ENCODE data around the gene DUSP3.
A peak's percentile ranks its signal among the peaks of the same experiment; 100 is the strongest.

Gene DUSP3

DNA sequence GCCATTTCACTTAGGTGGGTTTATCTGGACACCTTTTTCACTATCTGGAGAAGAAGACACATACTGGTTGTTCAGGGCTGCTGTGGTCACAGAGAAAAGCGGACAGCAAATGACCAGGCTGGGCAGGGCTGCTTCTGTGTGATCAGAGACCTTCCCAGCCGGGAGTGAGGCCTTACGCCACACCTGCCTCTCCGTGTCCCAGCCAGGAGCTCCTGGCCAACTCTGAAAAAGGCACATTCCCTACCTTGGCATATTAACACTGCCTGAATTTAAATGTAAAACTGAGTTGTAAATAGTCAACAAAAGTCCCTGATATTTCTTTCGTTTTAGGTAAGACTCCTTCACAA lies 11.1 kb downstream of the DUSP3 start:
- DNase-seq, result no peak

DNA sequence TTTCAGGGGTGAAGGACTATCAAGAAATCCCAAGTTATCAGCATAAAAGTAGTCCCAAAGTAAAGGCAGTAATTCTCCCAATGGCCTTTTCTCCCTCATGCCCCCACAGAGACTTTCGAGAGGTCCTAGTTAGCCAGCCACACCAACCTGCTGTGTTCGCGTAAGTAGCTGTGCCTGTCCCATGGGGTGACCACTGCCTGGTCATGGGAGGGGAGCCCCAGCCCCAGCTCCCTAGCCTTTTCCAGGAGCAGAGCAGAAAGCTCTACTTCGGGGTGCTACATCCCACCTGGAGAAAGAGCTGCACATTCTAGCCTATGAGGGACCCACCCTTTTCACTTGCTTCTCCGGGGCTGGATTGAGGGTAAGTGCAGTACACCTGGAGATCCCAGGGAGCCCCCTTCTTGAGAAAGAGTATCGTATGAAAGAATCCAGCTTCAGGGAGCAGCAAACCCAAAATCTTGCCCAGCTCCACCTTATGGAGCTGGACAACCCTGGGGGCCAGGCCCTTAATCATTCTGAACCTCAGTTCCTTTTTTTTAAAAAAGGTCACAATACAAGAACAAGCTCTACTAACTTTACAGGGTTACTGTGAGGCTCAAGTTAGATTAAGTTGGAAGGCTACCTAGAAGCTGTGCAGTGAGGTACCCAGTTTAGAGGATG lies 11.6 kb downstream of the DUSP3 start:
- no peak for DNase-seq

DNA sequence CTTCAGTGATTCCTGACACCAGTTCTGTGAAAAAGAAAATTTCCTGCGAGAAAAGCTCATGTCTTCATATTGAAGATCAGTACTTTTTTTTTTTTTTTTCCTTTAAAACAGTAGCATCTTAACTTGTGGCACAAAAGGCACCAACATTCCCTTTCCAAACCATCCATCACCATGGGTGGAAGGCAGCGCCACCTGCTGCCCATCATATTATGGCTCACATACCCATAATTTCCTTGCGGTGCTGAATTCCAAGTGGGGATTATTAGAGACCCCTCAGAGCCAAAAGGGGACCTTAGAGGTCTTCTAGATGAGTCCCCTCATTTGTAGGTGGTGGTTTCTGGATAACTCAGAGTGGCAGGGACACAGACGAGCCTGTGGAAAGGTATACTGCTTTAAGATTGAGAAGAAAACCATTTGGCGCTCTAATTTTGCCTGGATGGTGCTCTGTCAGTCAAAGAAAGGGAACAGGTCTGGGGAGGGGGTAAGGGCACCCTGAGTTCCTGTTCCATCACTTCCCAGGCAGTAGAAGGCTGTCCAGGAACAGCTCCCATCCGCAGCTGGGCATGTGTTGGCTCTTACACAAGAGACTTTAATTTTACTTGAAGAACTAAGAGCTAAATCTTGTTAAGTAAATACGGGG lies 12.2 kb downstream of the DUSP3 start:
- peak; percentile 72 for DNase-seq

DNA sequence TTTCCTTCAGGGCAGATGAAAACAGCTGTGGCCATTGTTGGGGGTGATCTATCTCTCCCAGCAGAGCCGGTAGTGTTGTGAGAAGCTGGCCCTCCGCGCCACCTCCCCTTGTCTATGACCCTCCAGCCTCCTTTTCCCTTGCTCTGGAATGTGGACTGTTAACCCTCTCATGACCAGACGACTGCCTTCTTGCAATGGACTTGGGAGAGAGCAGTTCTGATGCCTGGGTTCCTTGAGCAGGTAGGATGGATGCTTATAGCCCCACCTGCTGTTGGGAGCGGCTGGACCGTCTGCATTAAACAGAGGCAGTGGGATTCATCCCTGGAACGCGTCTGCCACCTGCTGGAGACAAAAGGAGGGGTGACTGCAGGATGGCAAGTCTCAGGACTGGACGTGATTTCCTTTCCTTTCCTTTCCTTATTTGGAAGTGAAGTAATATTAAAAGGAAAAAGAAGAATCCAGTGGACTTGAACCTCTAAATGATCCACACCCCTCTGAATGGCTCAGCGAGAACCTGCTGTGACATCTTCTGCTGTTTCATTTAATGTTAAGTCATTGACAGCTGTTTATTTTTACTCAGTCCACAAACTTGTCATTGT lies 18.4 kb downstream of the DUSP3 start:
- peak; percentile 96 for DNase-seq

DNA sequence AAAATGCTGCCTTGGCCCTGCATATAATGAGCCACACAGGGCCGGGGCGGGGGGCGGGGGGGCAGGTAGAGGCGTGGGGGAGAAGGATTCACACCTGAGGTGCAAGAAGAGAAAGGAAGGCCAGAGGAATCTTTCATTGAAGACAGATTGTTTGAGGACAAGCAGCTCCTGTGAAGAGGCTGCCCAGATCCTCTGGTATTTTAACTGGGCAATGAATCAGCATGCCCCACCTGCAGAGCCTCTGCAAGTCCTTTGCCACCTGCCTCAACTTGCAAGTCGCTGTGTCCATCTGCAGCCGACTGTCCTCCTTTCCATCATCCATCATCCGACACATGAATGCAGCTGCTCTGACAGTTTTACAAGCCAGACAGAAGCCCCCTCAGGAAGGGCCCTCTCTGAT lies 18.9 kb downstream of the DUSP3 start:
- no peak for DNase-seq

DNA sequence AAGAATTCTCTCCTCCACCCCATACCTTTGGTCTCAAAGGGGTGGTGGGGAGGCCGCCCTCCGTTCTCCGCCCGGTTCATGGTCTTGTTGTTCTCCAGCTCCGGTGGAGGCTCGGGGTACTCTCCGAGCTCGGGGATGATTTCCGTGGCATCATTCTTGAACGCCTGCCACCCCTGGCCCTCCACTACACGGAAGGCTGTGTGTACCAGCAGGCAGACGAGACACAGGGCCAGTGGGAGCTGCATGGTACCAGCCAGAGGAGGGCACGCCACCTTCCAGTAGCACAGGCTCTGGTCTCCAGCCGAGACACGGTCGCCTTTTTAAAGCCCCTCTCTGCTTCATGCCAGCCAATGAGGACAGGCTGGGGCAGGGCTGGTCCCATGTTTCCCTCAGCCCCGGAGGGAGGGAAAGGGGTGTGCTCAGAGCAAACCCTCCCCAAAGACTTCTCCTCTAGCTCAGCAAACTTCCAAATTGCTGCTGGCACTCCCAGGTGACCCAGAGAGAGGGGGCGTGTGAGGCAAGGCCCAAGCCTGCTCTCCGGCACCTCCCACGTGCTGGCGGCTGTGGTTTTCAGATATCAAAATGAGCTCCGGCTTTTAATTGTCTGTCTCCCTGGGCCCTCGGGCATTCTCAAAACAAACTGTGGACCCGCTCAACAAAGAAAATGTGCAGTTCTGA lies 20.1 kb downstream of the DUSP3 start, which contains the start of gene SOST:
TSS of gene SOST (minus strand) at position 295 of the 678 bp plus-strand sequence. CDS start at position 245, 50 bp downstream.
- DNase-seq, result no peak

DNA sequence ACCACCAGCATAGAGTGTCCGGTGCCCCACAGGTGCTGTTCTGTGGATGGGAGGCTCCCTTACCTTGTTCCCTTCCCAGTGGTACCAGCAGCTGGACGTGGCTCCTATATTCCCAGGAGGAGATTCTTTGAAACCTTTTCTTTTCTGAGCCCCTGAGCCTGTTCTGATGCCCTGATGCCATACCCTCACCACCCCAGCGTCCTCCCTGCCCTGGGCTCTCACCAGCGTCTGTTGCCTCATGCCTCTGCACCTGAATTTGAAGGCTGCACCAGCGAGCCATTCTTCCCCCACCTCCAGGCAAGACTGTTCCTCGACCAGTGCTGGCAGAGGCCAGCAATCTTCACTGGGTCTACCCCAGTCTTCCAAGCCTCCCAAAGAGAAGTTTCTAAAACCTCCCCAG lies 20.7 kb downstream of the DUSP3 start:
- no peak for DNase-seq

DNA sequence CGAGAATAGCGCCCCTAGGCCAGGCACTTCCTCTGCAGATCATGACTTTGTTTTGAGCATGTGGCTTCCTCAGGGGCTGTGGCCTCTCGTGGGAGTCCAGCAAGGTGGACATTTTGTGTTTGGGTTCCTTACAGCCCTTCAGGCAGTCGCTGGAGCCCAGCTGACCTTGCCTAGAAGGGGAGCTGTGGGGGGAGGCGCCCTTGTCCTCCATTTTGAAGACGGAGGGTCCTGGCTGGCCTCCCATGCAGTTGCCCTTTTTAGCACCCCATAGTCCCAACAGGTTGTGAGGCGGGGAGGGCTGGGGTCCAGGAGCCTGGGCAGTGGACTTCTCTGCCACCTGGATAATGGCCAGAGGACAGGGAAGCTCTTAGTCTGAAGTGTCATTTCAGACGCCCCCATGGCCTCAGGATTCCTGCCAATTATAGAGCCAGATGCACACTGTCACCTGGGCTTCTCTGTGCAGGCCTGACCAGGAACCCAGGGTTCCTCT lies 21.6 kb downstream of the DUSP3 start:
- no peak for DNase-seq

DNA sequence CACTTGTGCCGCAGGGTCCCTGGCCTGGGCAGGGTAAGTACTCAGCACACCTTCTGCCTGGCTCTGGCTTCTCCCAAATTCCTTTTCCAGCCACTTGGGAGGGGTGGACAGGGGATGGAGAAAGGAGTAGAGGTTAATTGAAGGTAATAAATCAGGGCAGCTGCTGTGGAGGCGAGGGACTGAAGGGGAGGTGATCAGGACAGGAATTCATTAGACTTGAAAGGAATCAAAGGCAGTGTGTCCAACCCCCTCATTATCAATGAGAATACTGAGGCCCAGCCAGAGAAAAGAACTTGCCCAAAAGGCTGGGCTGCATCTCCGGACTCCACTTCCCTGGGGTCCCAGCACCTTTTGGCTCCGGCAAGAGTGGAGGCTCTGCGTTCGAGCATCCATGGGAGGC lies 22.6 kb downstream of the DUSP3 start:
- DNase-seq, result no peak

DNA sequence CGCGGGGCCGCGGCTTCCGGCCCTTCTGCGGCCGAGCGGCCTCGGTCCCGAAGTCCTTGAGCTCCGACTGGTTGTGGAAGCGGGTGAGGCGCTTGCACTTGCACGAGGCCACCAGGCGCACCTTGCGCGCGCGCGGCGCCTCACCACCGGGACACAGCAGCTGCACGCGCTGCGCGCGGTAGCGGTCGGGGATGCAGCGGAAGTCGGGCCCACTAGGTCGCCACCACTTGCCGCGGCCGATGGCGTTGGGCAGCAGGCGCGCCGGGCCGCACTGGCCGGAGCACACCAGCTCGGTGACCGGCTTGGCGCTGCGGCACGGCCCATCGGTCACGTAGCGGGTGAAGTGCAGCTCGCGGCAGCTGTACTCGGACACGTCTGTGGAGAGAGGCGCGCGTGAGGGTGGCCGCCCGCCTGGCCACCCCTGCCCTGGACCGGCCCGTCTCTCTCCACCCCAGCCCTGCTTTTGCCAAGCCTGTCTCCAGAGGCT lies 23.3 kb downstream of the DUSP3 start:
- DNase-seq, result peak; percentile 28

DNA sequence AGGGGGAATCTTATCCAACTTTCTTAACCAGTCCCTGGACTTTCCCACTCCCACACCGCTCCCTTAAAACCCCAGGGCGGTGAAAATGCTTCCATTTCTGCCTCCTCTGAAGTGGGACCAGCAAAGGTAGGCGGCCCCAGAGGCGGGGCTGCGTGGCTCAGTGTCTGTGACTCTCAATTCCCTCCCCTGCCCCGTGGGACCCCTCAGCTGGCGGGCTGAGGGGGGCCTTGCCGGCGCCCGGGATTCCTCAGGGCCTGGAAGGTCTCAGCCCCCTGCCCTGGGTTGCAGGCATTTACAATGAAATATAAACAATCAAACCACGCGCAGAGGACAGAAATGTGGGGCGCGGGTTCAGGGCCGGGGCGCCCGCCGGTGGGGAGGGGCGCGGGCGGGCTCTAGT lies 23.8 kb downstream of the DUSP3 start:
- no peak for DNase-seq

DNA sequence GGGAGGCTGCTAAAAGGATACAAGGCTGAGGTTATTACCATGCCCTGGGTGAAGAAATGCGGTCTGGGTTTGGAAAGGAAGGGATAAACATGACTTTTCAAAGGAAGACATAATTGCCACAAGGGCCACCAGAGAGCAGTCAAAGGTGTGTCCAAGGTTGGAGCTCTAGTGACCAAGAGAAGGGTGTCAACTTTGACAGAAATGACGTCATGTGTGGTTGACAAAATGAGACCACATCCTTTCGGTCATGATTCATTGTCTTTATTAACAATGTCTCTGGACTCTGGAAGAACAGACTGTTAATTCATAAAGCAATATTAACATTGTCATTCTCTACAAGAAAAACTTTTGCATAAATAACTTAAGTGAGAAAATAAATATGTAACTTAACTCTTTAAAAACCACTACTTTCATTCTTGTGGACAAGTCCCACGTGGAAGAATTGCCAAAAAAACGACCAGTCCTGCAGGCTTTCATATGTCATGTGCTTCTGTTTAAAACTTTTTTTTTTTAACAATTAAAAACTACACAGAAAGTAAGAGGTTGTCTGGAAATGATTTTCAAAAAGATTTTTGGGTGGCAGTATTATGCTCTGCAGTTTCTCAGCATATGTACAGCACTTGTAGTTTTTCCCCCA lies 25.2 kb downstream of the DUSP3 start:
- no peak for DNase-seq

DNA sequence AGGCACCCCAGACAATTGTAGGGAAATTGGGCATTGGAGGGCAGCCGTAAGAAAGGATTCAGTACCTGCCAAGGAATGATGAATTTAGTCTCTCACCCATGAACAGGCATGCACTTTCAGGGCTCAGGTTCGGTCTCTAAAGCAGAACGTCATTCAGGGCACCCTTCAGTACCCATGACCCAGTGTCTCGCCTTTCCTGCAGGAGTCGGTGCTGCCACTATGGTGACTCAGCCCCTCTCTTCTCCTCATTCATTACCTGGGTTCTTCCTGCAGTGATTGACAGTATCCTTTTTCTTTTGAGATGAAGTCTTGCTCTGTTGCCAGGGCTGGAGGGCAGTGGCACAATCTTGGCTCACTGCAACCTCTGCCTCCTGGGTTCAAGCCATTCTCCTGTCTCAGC lies 28.6 kb downstream of the DUSP3 start:
- DNase-seq, result no peak

DNA sequence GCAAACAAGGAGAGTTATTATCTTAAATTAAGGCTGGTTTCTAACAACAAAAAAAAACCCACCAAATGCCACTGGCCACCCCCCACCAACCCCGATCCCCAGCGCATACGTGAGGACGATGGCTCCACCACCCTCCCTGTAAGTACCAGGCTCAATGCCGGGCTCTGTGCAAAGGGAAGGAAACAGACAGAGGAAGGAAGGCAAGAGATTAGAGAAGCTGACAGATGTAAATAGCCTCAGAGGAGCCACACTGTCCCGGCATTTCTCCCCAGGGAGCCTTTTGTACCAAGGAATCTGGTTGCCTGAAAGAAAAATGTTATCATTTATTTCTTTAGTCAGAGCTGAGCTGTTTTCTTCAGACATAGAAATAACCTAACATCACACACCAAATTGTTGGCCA lies 33.2 kb downstream of the DUSP3 start:
- peak; percentile 90 for DNase-seq

DNA sequence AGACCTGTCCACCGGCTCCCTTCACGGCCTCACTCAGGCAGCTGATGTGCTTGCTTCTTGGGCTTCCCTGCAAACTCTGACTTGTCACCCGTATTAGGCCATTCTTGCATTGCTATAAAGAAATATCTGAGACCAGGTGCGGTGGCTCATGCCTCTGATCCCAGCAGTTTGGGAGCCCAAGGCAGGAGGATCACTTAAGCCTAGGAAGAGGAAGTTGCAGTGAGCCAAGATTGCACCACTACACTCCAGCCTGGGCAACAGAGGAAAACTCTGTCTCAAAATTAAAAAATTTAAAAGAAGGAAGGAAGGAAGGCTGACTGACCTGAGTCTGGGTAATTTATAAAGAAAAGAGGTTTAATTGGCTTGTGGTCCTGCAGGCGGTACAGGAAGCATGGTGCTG lies 37.1 kb downstream of the DUSP3 start:
- no peak for DNase-seq

DNA sequence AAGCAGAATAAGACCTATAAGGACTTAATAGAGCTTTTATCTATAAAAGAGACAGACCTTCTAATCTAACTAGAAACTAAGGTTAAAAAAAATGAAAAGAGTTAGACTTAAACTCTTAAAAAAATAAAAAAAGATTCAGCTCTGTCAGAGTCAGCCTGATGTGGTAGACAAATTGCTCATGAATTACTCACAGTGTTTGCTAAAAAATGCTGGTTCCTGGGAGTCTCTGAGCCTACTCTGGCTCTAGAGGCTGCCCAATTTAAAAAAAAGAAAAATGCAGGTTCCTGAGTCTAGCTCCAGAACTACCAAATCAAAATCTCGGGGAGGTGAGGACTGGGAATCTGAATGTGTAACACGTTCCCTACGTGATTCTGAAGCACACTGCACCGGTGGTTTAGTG lies 38.2 kb downstream of the DUSP3 start:
- DNase-seq, result no peak

DNA sequence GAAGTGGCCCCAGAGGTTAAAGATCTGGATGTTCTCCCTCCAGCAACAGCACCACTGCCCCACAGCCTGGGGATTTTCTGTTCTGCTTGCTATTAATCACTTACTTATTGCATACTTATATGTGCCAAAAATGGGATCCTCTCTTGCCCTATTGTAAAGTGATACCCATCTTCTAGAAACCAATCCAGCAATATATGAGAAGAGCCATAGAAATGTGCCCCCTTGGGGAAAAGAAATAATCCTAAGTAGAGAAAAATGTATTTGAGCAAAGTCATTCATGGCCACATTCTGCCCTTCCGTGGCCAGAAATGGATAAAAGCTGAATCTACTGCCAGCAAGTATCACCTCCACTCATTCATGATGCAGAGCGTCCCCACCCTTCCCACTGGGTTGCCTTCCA lies 41.1 kb downstream of the DUSP3 start:
- DNase-seq, result no peak

DNA sequence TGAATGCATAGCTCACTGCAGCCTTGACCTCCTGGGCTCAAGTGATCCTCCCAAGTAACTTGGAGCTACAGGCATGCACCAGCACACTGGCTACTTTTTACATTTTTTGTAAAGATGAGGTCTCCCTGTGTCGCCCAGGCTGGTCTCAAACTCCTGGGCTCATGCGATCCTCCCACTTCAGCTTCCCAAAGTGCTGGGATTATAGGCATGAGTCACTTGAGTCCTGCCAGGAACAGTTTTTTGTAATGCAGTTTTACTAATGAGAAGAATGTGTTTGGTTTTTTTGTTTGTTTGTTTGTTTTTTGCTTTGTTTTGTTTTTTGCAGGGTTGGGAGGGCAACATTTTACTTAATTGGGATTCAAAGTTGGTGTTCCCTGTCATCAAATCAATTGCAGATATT lies 42.4 kb downstream of the DUSP3 start:
- no peak for DNase-seq

DNA sequence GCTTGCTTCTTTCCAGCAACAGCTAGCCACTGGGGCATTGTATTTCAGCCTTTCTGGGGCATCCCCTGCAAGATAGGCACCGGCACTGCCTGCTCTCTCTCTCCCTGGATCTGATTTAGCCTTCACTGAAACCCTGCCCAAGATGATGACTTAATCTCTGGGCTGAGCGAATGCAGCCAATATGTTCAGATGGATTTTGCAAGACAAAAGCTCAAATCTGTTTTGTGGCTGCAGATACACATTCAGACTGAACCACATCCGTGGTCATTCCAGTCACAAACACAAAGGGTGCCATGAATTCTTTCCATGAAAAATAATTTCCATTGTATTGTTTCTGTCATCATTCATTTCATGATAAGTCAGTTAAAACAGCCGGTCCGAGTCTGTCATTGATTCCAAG lies 44.4 kb downstream of the DUSP3 start:
- no peak for DNase-seq

DNA sequence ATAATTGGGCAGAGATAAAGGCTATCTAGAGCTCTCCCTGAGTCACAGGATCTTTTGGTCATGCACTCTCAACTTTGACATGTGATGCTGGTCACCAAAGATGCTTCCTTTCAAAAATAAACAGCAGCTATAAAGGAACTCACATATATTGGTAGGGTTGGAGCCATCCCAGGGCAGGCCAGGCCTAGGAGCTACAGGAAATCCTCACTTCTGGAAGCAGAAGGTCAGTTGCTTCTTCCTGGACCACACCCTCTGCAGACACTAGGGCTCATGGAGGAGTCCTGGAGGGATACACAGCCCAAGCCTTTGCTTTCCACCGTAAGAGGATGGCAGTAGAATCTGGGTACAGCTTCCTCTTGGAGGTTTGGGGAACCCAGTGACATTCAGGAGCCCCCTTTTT lies 44.8 kb downstream of the DUSP3 start:
- no peak for DNase-seq

DNA sequence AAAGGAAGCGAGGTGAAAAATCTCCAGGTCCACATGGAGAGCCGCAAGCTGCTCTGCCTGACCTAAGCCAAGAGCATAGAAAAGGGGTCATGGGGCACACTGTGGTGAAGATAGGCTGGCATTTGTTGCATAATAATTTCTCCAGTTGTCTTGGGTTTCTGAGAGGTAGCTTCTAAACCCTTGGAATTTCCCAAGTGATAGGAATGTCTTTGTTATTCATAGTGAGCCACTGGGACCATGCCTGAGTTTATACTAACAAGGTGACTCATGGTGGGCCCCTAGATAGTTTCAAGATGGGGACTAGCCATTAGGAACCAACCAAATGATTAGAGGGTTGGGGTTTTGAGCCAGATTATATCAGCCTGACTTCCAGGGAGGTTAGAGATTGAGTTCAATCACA lies 45.8 kb downstream of the DUSP3 start:
- no peak for DNase-seq

DNA sequence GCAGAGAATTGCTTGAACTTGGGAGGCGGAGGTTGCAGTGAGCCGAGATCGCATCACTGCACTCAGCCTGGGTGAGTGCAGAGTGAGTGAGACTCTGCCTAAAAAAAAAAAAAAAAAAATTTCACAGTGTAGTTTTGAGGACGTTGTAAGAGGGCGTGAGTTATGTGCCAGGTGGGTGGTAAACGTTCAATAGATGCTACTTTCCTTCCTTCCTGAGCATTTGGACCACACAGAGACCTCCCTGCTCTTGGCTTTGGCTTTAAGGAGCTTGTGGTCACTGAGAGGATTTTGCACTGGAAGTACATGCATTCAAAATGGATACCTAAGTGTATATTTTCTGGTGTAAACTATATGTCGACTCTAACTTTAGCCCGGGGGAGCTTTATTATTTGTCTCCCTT lies 50.7 kb downstream of the DUSP3 start:
- DNase-seq, result no peak

DNA sequence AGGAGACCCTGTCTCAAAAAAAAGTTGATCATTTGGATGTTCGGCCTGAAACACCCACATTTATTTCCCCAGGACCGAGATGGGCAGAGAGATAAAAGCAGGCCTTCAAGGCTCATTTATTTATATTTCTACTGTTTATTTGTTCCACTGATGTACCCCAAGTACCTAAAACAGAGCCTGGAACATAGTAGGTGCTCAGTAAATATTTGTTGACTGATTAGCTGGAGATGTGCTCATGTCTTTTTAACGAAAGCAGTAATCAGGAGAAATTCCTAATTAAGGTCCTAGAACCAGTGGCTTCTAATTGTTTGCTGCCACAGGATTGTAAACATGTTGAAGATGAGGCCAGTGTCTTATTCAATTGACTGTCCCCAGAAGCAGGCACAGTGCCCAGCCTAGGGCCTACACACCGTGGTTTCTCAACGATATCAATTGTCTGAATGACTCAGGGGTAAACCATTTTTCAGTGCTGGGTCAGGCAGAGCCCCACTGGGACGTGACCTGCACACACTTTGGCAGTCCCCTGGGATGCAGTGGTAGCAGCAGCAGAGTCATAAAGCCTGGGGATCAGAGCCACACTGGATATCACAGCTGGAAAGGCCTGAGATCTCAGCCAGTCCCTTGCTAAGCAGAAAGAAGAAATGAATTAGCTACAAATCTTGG lies 54.9 kb downstream of the DUSP3 start:
- DNase-seq, result no peak
